Mesenchymal stem cell (in vitro differentiated cells and primary cell): ENCODE results near the gene ECEL1.
A peak's percentile ranks its signal among the peaks of the same experiment; 100 is the strongest.

Experiments used
- DNase-seq: peaks from one replicate; pipeline ENCODE4 v3.0.0-alpha.2; 2013
- H2AFZ ChIP-seq: one replicate; pipeline ENCODE4 v1.6.1; 2013; ENCODE audit warnings: low read depth, mild to moderate bottlenecking, control low read depth, inconsistent platforms, low read length, moderate library complexity
- H2AK5ac ChIP-seq: 2 replicates; pipeline ENCODE4 v1.6.1; 2013; ENCODE audit warnings: low read length, moderate library complexity, mild to moderate bottlenecking, inconsistent platforms; ENCODE audit not compliant: severe bottlenecking
- H2BK120ac ChIP-seq: one replicate; pipeline ENCODE4 v1.6.1; 2013; ENCODE audit warnings: low read depth, mild to moderate bottlenecking, inconsistent platforms, low read length, moderate library complexity
- H2BK12ac ChIP-seq, 2 experiments: one replicate each; pipeline ENCODE4 v1.6.1; 2013; ENCODE audit warnings: inconsistent platforms in 2 of 2, low read length in 2 of 2, mild to moderate bottlenecking in 2 of 2, moderate library complexity in 2 of 2, control low read depth in 1 of 2
- H2BK15ac ChIP-seq: one replicate; pipeline ENCODE4 v1.6.1; 2013; ENCODE audit warnings: mild to moderate bottlenecking, low read depth, inconsistent platforms; ENCODE audit not compliant: poor library complexity, severe bottlenecking
- H2BK5ac ChIP-seq: 2 replicates; pipeline ENCODE4 v1.6.1; 2013; ENCODE audit warnings: low read depth, mild to moderate bottlenecking, low read length, control low read depth, inconsistent platforms; ENCODE audit not compliant: poor library complexity, severe bottlenecking
- H3K14ac ChIP-seq, 2 experiments: one replicate each; pipeline ENCODE4 v1.6.1; 2013; ENCODE audit warnings: inconsistent platforms in 2 of 2, low read length in 2 of 2, control low read depth in 1 of 2, mild to moderate bottlenecking in 1 of 2, moderate library complexity in 1 of 2
- H3K18ac ChIP-seq, 2 experiments: one replicate each; pipeline ENCODE4 v1.6.1; 2013; ENCODE audit warnings: inconsistent platforms in 2 of 2, low read length in 2 of 2, control low read depth in 1 of 2, low read depth in 1 of 2, mild to moderate bottlenecking in 1 of 2
- H3K23ac ChIP-seq, 2 experiments: one replicate each; pipeline ENCODE4 v1.6.1; 2013; ENCODE audit warnings: inconsistent platforms in 2 of 2, low read length in 2 of 2, mild to moderate bottlenecking in 2 of 2, moderate library complexity in 2 of 2, control low read depth in 1 of 2
- H3K27ac ChIP-seq: 2 replicates; pipeline ENCODE4 v1.5.1; 2013; ENCODE audit warnings: mild to moderate bottlenecking, moderate library complexity, low read length, control low read depth, inconsistent platforms; ENCODE audit not compliant: poor library complexity, severe bottlenecking
- H3K27me3 ChIP-seq, 2 experiments: 2 replicates each; pipeline versions ENCODE4 v1.6.1 to v1.7.0; 2013; ENCODE audit warnings: low read length in 2 of 2, mild to moderate bottlenecking in 2 of 2, moderate library complexity in 2 of 2, control low read depth in 1 of 2, inconsistent platforms in 1 of 2; ENCODE audit not compliant: control insufficient read depth in 1 of 2, insufficient read depth in 1 of 2
- H3K36me3 ChIP-seq, 2 experiments: 2 replicates each; pipeline versions ENCODE4 v1.6.1 to v1.7.0; 2013; ENCODE audit warnings: low read length in 2 of 2, control low read depth in 1 of 2, inconsistent platforms in 1 of 2, low read depth in 1 of 2, mild to moderate bottlenecking in 1 of 2; ENCODE audit not compliant: insufficient read depth in 2 of 2, control insufficient read depth in 1 of 2
- H3K4ac ChIP-seq, 2 experiments: one replicate each; pipeline ENCODE4 v1.6.1; 2013; ENCODE audit warnings: inconsistent platforms in 2 of 2, low read length in 2 of 2, mild to moderate bottlenecking in 2 of 2, moderate library complexity in 2 of 2, control low read depth in 1 of 2, low read depth in 1 of 2
- H3K4me1 ChIP-seq: 2 replicates; pipeline ENCODE4 v1.6.1; 2013; ENCODE audit warnings: low read depth, low read length, control low read depth; ENCODE audit not compliant: control insufficient read depth, insufficient read depth
- H3K4me2 ChIP-seq: 2 replicates; pipeline ENCODE4 v1.6.1; 2013; ENCODE audit warnings: low read length, mild to moderate bottlenecking, inconsistent platforms; ENCODE audit not compliant: poor library complexity, severe bottlenecking
- H3K4me3 ChIP-seq, 2 experiments: 2 replicates each; pipeline versions ENCODE4 v1.5.1 to v1.7.0; 2013; ENCODE audit warnings: low read length in 2 of 2, mild to moderate bottlenecking in 2 of 2, control low read depth in 1 of 2, low read depth in 1 of 2; ENCODE audit not compliant: insufficient read depth in 1 of 2
- H3K79me1 ChIP-seq: replicated peaks from 2 replicates; pipeline ENCODE4 v1.6.1; 2013; ENCODE audit warnings: mild to moderate bottlenecking, control low read depth, low read length, inconsistent platforms; ENCODE audit not compliant: poor library complexity, severe bottlenecking
- H3K9ac ChIP-seq: 2 replicates; pipeline ENCODE4 v1.7.0; 2013; ENCODE audit warnings: mild to moderate bottlenecking, low read length, moderate library complexity
- H3K9me3 ChIP-seq: 2 replicates; pipeline ENCODE4 v1.7.0; 2013; ENCODE audit warnings: mild to moderate bottlenecking, low read length; ENCODE audit not compliant: control insufficient read depth
- H4K8ac ChIP-seq: one replicate; pipeline ENCODE4 v1.6.1; 2013; ENCODE audit warnings: inconsistent platforms, mild to moderate bottlenecking, low read length, moderate library complexity
- H4K91ac ChIP-seq: one replicate; pipeline ENCODE4 v1.6.1; 2013; ENCODE audit warnings: mild to moderate bottlenecking, low read length, inconsistent platforms
- WGBS: methylation state at CpG from one replicate; pipeline ENCODE4 v1.1.7; 2013; ENCODE audit warnings: mixed read lengths; 5-methylcytosine and 5-hydroxymethylcytosine counted together

Gene ECEL1

GRCh38 chr2:232489516-232490220 lies 2.0 kb upstream of the ECEL1 start:
- Histone ChIP-seq H4K91ac (no peak overlapping the region), H3K79me1 (no peaks in the 10 kb centered on the region), H3K4me1 (peaks cover 14% of the 10 kb centered on the region), H2BK5ac (no peak overlapping the region), H3K27ac (no peak overlapping the region), H3K27me3 (peaks cover 81 to 85% of the 10 kb centered on the region in 2 experiments), H3K4ac (no peak overlapping the region), H3K4me2 (no peak overlapping the region), H3K9me3 (no peaks in the 10 kb centered on the region), H2BK12ac (no peak overlapping the region), H2BK120ac (no peak overlapping the region), H3K18ac (no peak overlapping the region), H3K4me3 (no peak overlapping the region), H2AK5ac (no peak overlapping the region), H2BK15ac (no peak overlapping the region), H3K36me3 (no peaks in the 10 kb centered on the region), H3K14ac (no peak overlapping the region), H3K9ac (no peak overlapping the region), H3K23ac (no peak overlapping the region), H4K8ac (no peak overlapping the region), H2AFZ (no peak overlapping the region)
- DNase-seq = no peak
- WGBS = 64% methylated on average over 9 of the region's 9 CpGs

- Histone ChIP-seq H3K23ac (no peak overlapping the region), H3K79me1 (no peaks in the 10 kb centered on the region), H3K4me2 (no peak overlapping the region), H3K4me1 (peaks cover 14% of the 10 kb centered on the region), H2BK12ac (no peak overlapping the region), H3K9ac (no peak overlapping the region), H3K18ac (no peak overlapping the region), H3K27me3 (peaks cover 81 to 88% of the 10 kb centered on the region in 2 experiments), H4K91ac (no peak overlapping the region), H2BK15ac (no peak overlapping the region), H2AFZ (no peak overlapping the region), H3K9me3 (no peaks in the 10 kb centered on the region), H3K4ac (no peak overlapping the region), H2BK120ac (no peak overlapping the region), H3K36me3 (no peaks in the 10 kb centered on the region), H3K27ac (no peak overlapping the region), H2AK5ac (no peak overlapping the region), H3K14ac (no peak overlapping the region), H3K4me3 (no peak overlapping the region), H2BK5ac (no peak overlapping the region), H4K8ac (no peak overlapping the region)
- DNase-seq = no peak
- WGBS = 79% methylated on average over 4 of the region's 5 CpGs
Measured at GRCh38 chr2:232488721-232489300, 1.2 kb upstream of the ECEL1 start.

- Histone ChIP-seq H3K4ac (no peak overlapping the region), H3K14ac (no peak overlapping the region), H2AK5ac (no peak overlapping the region), H3K9ac (no peak overlapping the region), H3K4me2 (no peak overlapping the region), H2BK120ac (no peak overlapping the region), H3K9me3 (no peaks in the 10 kb centered on the region), H3K23ac (peak overlapping the region in 1 of 2 experiments; percentile 14), H3K4me1 (peaks cover 14% of the 10 kb centered on the region), H3K36me3 (no peaks in the 10 kb centered on the region), H3K79me1 (no peaks in the 10 kb centered on the region), H3K4me3 (no peak overlapping the region), H2BK15ac (no peak overlapping the region), H3K27ac (no peak overlapping the region), H4K91ac (no peak overlapping the region), H4K8ac (no peak overlapping the region), H2BK5ac (no peak overlapping the region), H3K18ac (no peak overlapping the region), H2BK12ac (no peak overlapping the region), H3K27me3 (peaks cover 82 to 86% of the 10 kb centered on the region in 2 experiments), H2AFZ (no peak overlapping the region)
- no peak for DNase-seq
- 20% methylated on average over 14 of the region's 16 CpGs for WGBS
Measured at GRCh38 chr2:232488097-232488711, 570 bp upstream of the ECEL1 start.

GRCh38 chr2:232486558-232487384 lies 863 bp downstream of the ECEL1 start:
- WGBS = 7% methylated on average over 65 of the region's 74 CpGs
- H2AK5ac ChIP-seq = no peak overlapping the region
- H3K4ac ChIP-seq = no peak overlapping the region
- no peak for DNase-seq
- no peak overlapping the region for H4K91ac ChIP-seq
- no peak overlapping the region for H3K18ac ChIP-seq
- H3K9me3 ChIP-seq = no peaks in the 10 kb centered on the region
- H3K23ac ChIP-seq = no peak overlapping the region
- H3K27ac ChIP-seq = no peak overlapping the region
- H4K8ac ChIP-seq = no peak overlapping the region
- H2AFZ ChIP-seq = no peak overlapping the region
- H3K27me3 ChIP-seq = peaks cover 74 to 87% of the 10 kb centered on the region in 2 experiments
- peaks cover 14% of the 10 kb centered on the region for H3K4me1 ChIP-seq
- H2BK5ac ChIP-seq = no peak overlapping the region
- H2BK120ac ChIP-seq = no peak overlapping the region
- H3K36me3 ChIP-seq = no peaks in the 10 kb centered on the region
- H3K14ac ChIP-seq = no peak overlapping the region
- no peaks in the 10 kb centered on the region for H3K79me1 ChIP-seq
- H3K9ac ChIP-seq = no peak overlapping the region
- H3K4me2 ChIP-seq = peak overlapping the region; percentile 40
- no peak overlapping the region for H2BK12ac ChIP-seq
- H3K4me3 ChIP-seq = no peak overlapping the region
- no peak overlapping the region for H2BK15ac ChIP-seq
